Coronary artery (tissue), 2 donors: Measurements from ENCODE around the gene NXPH4.

Experiments
- DNase-seq: peaks from one replicate; pipeline ENCODE4 v3.0.0-alpha.2; 2017; ENCODE audit warnings: low spot score
- H3K27ac ChIP-seq, 2 donors: fragments of 200-600 bp; sonication (generic); one replicate each; pipeline ENCODE4 v1.5.1; 2016 to 2019
- H3K4me3 ChIP-seq: fragments of 200-600 bp; sonication (generic); 2 replicates; pipeline ENCODE4 v1.5.1; 2016; ENCODE audit warnings: mild to moderate bottlenecking, moderate library complexity
- CTCF ChIP-seq: fragments of 200-600 bp; sonication (generic); IDR thresholded peaks from one replicate; pipeline ENCODE4 v1.5.1; 2019; ENCODE audit warnings: antibody characterized with exemption

The NXPH4 gene

GRCh38 chr12:57190037-57190436 lies 26.6 kb upstream of the NXPH4 start:
- no peak for DNase-seq
- H3K4me3 ChIP-seq = no peak overlapping the region
- no peak overlapping the region for H3K27ac ChIP-seq
- no peak for TF ChIP-seq CTCF

GRCh38 chr12:57190821-57191220 lies 25.8 kb upstream of the NXPH4 start:
- Histone ChIP-seq H3K27ac (no peak overlapping the region), H3K4me3 (no peak overlapping the region)
- no peak for TF ChIP-seq CTCF
- DNase-seq = no peak

- no peak overlapping the region for H3K27ac ChIP-seq
- DNase-seq = no peak
- H3K4me3 ChIP-seq = no peak overlapping the region
- TF ChIP-seq CTCF = no peak
Observed at GRCh38 chr12:57191410-57191809, 25.2 kb upstream of the NXPH4 start.

GRCh38 chr12:57192920-57193319 lies 23.7 kb upstream of the NXPH4 start:
- no peak overlapping the region for H3K4me3 ChIP-seq
- TF ChIP-seq CTCF = no peak
- DNase-seq = no peak
- H3K27ac ChIP-seq = no peak overlapping the region

GRCh38 chr12:57193706-57194245 lies 22.8 kb upstream of the NXPH4 start:
- H3K27ac ChIP-seq = no peak overlapping the region
- no peak overlapping the region for H3K4me3 ChIP-seq
- TF ChIP-seq CTCF = no peak
- DNase-seq = no peak

GRCh38 chr12:57194253-57194652 lies 22.3 kb upstream of the NXPH4 start:
- no peak for DNase-seq
- H3K27ac ChIP-seq = no peak overlapping the region
- TF ChIP-seq CTCF = no peak
- H3K4me3 ChIP-seq = no peak overlapping the region

GRCh38 chr12:57195186-57195585 lies 21.4 kb upstream of the NXPH4 start:
- no peak for TF ChIP-seq CTCF
- no peak overlapping the region for H3K4me3 ChIP-seq
- H3K27ac ChIP-seq = no peak overlapping the region
- no peak for DNase-seq
